Heart right ventricle (tissue), 16 donors: ENCODE results near the gene ST6GALNAC4. TPM values are rescaled to one million over a fixed set of nuclear protein-coding genes. Genes with fewer than 3 reads are reported as not detected.

ENCODE experiments used
- ATAC-seq, 8 donors: fragments of 200-7000 bp; cut with Tn5 transposase; one replicate each; pipeline ENCODE4 v1.9.1; 2020; ENCODE audit warnings: mild to moderate bottlenecking in 8 of 8, moderate library complexity in 8 of 8, moderate number of reproducible peaks in 1 of 8
- DNase-seq, 2 donors: peaks; one replicate each; pipeline ENCODE4 v3.0.0-alpha.2; 2020
- H3K27ac ChIP-seq, 10 donors: fragments of 200-600 bp; sonication (generic) in 2 of 10; one replicate each; pipeline versions ENCODE4 v1.5.0 to v1.8.0; 2020 to 2022; ENCODE audit warnings: mild to moderate bottlenecking in 3 of 10
- H3K27me3 ChIP-seq, 7 donors: fragments of 200-600 bp; one replicate each; pipeline ENCODE4 v1.8.0; 2021 to 2022; ENCODE audit warnings: mild to moderate bottlenecking in 2 of 7
- H3K36me3 ChIP-seq, 9 donors: fragments of 200-600 bp; sonication (generic) in 1 of 9; one replicate each; pipeline versions ENCODE4 v1.5.0 to v1.8.0; 2020 to 2022; ENCODE audit warnings: mild to moderate bottlenecking in 2 of 9
- H3K4me1 ChIP-seq, 9 donors: fragments of 200-600 bp; sonication (generic) in 1 of 9; one replicate each; pipeline versions ENCODE4 v1.5.0 to v1.8.0; 2020 to 2022; ENCODE audit warnings: mild to moderate bottlenecking in 4 of 9
- H3K4me3 ChIP-seq, 10 donors: fragments of 200-600 bp; sonication (generic) in 2 of 10; one replicate each; pipeline versions ENCODE4 v1.5.0 to v1.8.0; 2020 to 2022; ENCODE audit warnings: mild to moderate bottlenecking in 7 of 10, moderate library complexity in 2 of 10
- H3K9me3 ChIP-seq, 11 donors: fragments of 200-600 bp in 10 of 11; sonication (generic) in 2 of 11; one replicate each; pipeline versions ENCODE4 v1.5.0 to v1.8.0; 2013 to 2022; ENCODE audit warnings: mild to moderate bottlenecking in 2 of 11, control low read depth in 1 of 11, moderate library complexity in 1 of 11
- WGBS, 2 donors: extraction: QIAGEN DNeasy Blood & Tissue Kit; methylation state at CpG; one replicate each; pipeline ENCODE4 v1.1.7; 2013; ENCODE audit warnings: inconsistent platforms in 1 of 2; 5-methylcytosine and 5-hydroxymethylcytosine counted together
- intact Hi-C, 10 donors: fragments of 100-400 bp; cut with DNase I; formaldehyde crosslinking; loops; one replicate each; pipeline versions ENCODE4 v1.11.1 to v1.14.2; 2022
- polyA plus RNA-seq, 2 donors: library from polyadenylated mRNA; stranded (reverse); fragments of 200-250 nt; gene quantifications; one replicate each; pipeline ENCODE4 v1.2.3, GENCODE V29; 2013
- total RNA-seq, 10 donors: library from RNA; stranded (reverse); fragmentation: NEBNext Ultra II Directional in 3 of 10; extraction: Animal tissue kit (Norgen Biotek cat#: 25700) in 3 of 10; gene quantifications; one replicate each; pipeline versions ENCODE4 v1.2.1 to v1.2.4, GENCODE V29; 2021 to 2023
- TF ChIP-seq, protein P1 (sequence below), 9 donors: fragments of 200-600 bp; sonication (generic) in 2 of 9; IDR thresholded peaks; one replicate each; pipeline versions ENCODE4 v1.5.0 to v1.8.0; 2021 to 2022; ENCODE audit warnings: antibody characterized with exemption in 9 of 9, mild to moderate bottlenecking in 5 of 9, moderate library complexity in 1 of 9
- donor health status: Arrhythmogenic right ventricular cardiomyopathy.
- donor health status: ischemic (EF 13 %, LVEDD 7.1; RV severe dilation, severe dysfunction).
- donor health status: healthy with polysubstance abuse.
- donor health status: DM: no; HTN: yes; CAD: no.
- donor health status: DM: no; HTN: no; CAD: no.
- donor health status: ischemic (EF 25% LVEDD 6.9; RV normal size, moderate dysfunction).
- donor health status: ischemic (EF 25% LVEDD 5.7; RV mildly dilated, moderate dysfunction).
- donor health status: healthy.
- donor health status: DM: yes; HTN: yes; CAD: no.
- donor health status: Ischemic cardiomyopathy.
- donor health status: ischemic (EF 35%, LVEDD 5.7; RV mildly dilated, moderate dysfunction).
- donor health status: nonischemic (EF 11% LVEDD 7.7; RV severe dilation, severe dysfunction).
- donor health status: DM: yes; HTN: yes; CAD: no.
- donor health status: PGD.
- donor health status: ischemic (EF 29% LVEDD 5.4; RV normal size, mild dysfunction).
- donor health status: nonischemic (EF 23%, LVEDD 6.1; RV moderate dilation, normal function).

The ST6GALNAC4 gene
- total and polyA plus RNA-seq, 12 donors = 10.8 to 52.9 (median 33.9) TPM

DNA sequence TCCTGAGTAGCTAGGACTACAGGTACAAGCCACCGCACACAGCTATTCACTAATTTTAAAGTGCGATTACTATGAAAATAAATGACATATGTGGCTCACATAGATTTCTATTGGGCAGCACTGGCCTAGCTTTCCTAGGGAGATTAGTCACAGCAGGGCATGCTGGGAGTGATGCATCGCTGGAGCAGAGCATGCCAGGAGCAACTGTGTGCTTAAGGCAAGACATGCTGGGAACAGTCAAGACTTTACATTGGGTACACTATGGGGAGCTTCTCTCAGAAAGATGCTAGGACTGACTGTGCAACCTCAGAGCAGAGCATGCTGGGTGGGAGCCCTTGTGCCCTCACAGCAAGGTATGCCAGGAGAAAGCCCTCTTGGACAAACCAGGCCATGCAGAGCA is 26.8 kb downstream of the ST6GALNAC4 start:
- H3K27ac ChIP-seq = no peak overlapping the region
- ATAC-seq (no peak), DNase-seq (no peak)
- peaks cover 7 to 97% (median 57%) of the 10 kb centered on the region in 9 donors for H3K36me3 ChIP-seq
- intact Hi-C loops = no loop called here
- TF ChIP-seq, protein P1, sequence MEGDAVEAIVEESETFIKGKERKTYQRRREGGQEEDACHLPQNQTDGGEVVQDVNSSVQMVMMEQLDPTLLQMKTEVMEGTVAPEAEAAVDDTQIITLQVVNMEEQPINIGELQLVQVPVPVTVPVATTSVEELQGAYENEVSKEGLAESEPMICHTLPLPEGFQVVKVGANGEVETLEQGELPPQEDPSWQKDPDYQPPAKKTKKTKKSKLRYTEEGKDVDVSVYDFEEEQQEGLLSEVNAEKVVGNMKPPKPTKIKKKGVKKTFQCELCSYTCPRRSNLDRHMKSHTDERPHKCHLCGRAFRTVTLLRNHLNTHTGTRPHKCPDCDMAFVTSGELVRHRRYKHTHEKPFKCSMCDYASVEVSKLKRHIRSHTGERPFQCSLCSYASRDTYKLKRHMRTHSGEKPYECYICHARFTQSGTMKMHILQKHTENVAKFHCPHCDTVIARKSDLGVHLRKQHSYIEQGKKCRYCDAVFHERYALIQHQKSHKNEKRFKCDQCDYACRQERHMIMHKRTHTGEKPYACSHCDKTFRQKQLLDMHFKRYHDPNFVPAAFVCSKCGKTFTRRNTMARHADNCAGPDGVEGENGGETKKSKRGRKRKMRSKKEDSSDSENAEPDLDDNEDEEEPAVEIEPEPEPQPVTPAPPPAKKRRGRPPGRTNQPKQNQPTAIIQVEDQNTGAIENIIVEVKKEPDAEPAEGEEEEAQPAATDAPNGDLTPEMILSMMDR (IDR thresholded peaks at IDR 0.05) = no peak
- no peaks in the 10 kb centered on the region for H3K27me3 ChIP-seq
- WGBS, 2 donors = 96 to 98% methylated on average over 3 of the region's 3 CpGs
- no peak overlapping the region for H3K4me3 ChIP-seq
- H3K9me3 ChIP-seq = peaks cover 0 to 19% (median 7%) of the 10 kb centered on the region in 11 donors
- H3K4me1 ChIP-seq = peaks cover 0 to 16% (median 7%) of the 10 kb centered on the region in 9 donors

DNA sequence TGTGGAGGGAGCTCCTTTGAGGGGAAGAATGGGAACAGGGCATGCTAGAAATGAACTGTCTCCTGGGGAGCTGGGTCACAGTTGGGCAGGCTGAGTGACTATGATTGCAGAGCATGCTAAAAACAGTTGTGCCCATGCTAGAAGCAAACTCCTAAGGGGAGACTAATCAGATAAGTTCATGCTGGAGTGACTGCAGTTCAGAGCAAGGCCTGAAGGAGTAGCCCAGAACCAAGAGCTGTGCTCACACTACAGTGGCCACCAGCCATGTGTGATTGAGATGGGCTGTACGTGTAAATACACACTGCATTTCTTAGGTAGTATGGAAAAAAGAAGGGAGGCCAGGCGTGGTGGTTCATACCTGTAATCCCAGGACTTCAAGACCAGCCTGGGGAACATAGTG is 29.0 kb downstream of the ST6GALNAC4 start:
- WGBS, 2 donors = 88 to 93% methylated on average over 2 of the region's 2 CpGs
- Histone ChIP-seq H3K36me3 (peaks cover 0 to 86% (median 35%) of the 10 kb centered on the region in 9 donors), H3K27ac (no peak overlapping the region), H3K4me1 (peaks cover 0 to 34% (median 22%) of the 10 kb centered on the region in 9 donors), H3K4me3 (no peak overlapping the region), H3K27me3 (no peaks in the 10 kb centered on the region), H3K9me3 (peaks cover 0 to 4% (median 2%) of the 10 kb centered on the region in 11 donors)
- intact Hi-C loops = no loop called here
- ATAC-seq (no peak), DNase-seq (no peak)
- TF ChIP-seq, protein P1 (IDR thresholded peaks at IDR 0.05) = peak in 1 of 9 donors; percentile 10

DNA sequence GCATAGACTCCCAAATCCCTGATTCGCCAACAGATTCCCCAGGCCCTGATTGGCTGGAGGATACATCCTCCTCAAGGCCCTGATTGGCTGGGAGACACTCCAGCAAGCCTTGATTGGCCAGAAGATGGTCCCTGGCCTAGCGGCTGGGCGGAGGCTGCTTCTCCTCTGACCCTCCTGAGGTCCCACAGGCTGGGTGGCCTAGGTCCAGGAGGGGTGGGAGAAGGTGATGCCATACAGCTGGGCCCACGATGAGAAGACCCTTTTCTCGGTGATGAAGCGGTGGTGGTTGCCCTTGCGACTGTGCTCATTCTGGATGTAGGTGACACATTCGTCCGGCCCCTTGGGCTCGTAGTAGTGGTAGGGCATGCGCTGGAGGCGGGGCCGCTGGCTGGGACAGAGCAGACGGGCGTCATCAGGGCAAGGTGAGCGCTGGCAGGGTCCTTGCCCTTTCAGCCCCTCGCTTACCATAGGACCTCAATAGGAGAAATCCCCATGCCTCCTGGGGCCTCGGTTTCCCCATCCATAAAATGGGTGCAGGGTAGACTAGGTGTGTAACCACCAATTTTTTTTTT is 30.4 kb downstream of the ST6GALNAC4 start:
- DNase-seq (no peak), ATAC-seq (no peak)
- Histone ChIP-seq H3K4me1 (peaks cover 0 to 42% (median 26%) of the 10 kb centered on the region in 9 donors), H3K36me3 (peaks cover 0 to 76% (median 25%) of the 10 kb centered on the region in 9 donors), H3K27me3 (no peaks in the 10 kb centered on the region), H3K9me3 (no peaks in the 10 kb centered on the region), H3K4me3 (no peak overlapping the region), H3K27ac (no peak overlapping the region)
- intact Hi-C loops = no loop called here
- TF ChIP-seq, protein P1 (IDR thresholded peaks at IDR 0.05) = no peak
- 96 to 98% methylated on average over 18 of the region's 18 CpGs for WGBS, 2 donors

DNA sequence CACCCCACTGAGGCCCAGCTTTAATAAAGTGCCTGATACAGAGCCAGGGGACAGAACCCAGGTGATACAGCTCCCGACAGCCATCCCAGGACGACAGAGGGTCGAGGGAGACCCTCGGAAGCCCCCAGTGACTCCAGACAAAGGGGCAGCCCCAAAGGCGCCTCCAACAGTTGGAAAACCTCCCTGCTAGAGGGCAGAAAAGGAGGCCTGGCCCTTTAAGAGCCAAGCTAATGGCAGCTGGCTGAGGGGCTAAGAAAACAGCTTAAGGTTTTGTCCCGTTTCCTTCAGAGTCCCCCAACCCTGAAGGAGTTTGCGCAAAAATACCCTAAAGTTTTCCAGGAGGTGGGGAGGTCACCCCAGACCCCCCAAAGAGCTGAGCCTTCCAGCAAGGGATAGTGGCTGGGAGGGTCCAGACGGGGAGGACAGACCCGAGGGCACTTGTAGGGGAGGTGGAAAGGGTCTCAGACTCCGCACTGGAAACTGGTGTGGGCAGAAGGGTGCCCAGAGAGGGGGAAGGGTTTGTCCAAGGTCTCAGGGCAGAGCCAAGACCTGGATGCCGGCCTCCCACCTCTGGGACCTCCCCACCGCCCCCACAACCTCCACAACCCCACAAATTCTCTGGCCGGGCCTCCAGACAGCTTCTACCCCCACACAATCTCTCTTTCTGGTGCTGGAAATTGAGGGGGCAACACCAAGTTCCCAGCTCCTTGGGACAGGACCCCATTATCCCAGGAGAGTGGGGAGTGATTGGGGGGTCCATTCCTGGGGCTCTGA is 31.1 kb downstream of the ST6GALNAC4 start:
- intact Hi-C loops = no loop called here
- TF ChIP-seq, protein P1 (IDR thresholded peaks at IDR 0.05) = no peak
- Histone ChIP-seq H3K27me3 (no peaks in the 10 kb centered on the region), H3K36me3 (peaks cover 0 to 68% (median 25%) of the 10 kb centered on the region in 9 donors), H3K4me3 (no peak overlapping the region), H3K4me1 (peaks cover 0 to 42% (median 26%) of the 10 kb centered on the region in 9 donors), H3K27ac (peak overlapping the region in 8 of 10 donors; percentile 1 to 60 (median 48)), H3K9me3 (no peaks in the 10 kb centered on the region)
- 80 to 81% methylated on average over 13 of the region's 13 CpGs for WGBS, 2 donors
- ATAC-seq (no peak), DNase-seq (no peak)
